HPDE6-E6E7 (cell line): Measurements from ENCODE around the gene PPP4R1.

Source experiments
- DNase-seq: peaks from one replicate; pipeline ENCODE4 v3.0.0; 2011; ENCODE audit warnings: missing footprints; ENCODE audit errors: extremely low spot score

The PPP4R1 gene

DNA sequence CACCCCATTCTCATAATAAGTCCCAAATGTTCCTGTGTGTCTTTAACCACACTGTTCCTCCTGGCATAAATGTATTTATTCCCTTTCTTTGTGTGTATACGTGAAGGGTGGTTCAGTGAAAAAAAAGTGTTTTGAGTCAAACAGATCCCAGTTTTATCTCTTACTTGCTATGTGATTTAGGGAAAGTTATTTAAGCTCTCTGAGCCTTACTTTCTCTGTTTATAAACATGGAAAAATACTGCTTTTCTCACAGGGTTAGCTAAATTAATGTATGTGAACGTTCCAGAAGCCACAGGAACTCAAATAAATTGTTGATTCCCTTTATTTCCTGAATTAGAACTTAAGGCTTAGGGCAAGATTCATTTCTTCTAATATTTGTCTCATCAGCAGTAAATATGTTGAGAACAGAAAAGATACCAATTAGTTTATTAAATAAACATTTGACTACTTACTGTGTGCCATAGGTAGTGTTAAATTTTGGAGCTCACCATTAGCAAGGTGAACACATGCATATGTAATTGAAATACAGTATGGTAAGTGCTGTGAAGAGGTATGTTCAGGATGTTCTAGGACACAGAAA is 105.8 kb downstream of the PPP4R1 start:
- no peak for DNase-seq

DNA sequence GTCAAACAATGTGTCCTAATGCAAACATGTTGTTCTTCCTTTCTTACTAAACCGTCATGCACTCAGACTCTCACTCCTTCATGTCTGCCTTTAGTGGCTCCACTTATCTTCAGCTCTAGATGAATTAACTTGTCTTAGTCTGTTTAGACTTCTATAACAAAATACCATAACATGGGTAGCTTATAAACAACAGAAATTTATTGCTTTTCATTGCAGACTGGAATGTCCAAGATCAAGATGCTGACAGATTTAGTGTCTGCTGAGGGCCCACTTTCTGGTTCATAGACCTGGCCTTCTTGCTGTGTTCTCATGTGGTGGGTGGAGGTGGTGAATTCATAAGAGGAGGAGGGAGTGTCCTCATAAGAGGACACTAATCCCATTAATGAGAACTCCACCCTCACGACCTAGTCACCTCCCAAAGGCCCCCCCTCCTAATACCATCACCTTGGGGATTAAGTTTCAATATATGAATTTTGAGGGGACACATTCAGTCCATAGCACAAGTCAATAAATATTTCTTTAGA is 106.7 kb downstream of the PPP4R1 start:
- no peak for DNase-seq

DNA sequence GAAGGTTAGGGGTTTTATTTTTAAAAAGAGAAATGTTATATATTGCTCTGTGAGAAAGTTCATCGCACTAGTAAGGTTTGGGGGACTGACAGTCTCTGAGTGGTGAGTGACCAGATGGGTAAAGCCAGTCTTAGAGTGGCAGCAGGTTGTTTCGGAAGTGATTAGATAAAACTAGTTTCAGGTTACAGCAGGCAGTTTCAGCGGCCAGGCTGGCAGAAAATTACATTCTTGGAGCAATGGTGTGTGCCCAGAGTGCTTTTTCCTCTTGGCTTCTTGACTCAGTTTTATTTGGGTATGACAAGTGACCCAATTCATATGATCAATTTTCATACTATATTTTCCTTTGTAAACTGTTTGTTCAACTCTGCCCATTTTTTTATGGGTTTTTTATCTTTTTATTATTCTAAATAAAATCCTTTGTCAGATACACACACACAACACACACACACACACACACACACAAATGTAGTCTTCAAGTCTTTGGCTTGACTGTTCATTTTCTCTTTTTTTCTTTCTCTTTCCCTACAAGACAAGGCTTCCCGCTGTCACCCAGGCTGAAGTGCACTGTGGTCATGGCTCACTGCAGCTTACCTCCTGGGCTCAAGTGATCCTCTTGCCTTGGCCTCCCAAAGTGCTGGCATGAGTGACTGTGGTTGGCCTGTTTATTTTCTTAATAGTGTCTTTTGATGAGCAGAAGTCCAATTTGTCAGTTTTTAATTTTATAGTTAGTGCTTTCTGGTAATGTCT is 108.1 kb downstream of the PPP4R1 start:
- DNase-seq: no peak
